ENCODE results near the gene ADAM15. TPM values are rescaled to one million over a fixed set of nuclear protein-coding genes. Genes with fewer than 3 reads are reported as not detected.

The ADAM15 gene
- polyA plus RNA-seq, 2 of the 4 experiments (the other 2 are of a cell fraction), result 25.6 to 33.0 TPM

- Histone ChIP-seq H3K9me3 (no peaks in the 10 kb centered on the region), H3K27ac (no peak overlapping the region), H3K4me2 (no peak overlapping the region), H3K4me3 (no peak overlapping the region), H3K4me1 (no peaks in the 10 kb centered on the region)
- POLR2A ChIA-PET, result no interaction called here
- no peak for ATAC-seq
- no peak for TF ChIP-seq FOSL2 (IDR thresholded peaks at IDR 0.05)
- TF ChIP-seq FOSL2 (CRISPR knock-in tag; IDR thresholded peaks at IDR 0.05), result no peak
- TF ChIP-seq CHD2 (IDR thresholded peaks at IDR 0.05; ENCODE audit: low read length, partially characterized antibody), result no peak
- no peak for TF ChIP-seq HOXB13 (CRISPR knock-in tag; IDR thresholded peaks at IDR 0.05; ENCODE audit: low read depth)
- TF ChIP-seq SREBF2 (IDR thresholded peaks at IDR 0.05), result no peak
- TF ChIP-seq RFX5 (IDR thresholded peaks at IDR 0.05), result no peak
- no peak for TF ChIP-seq MAZ (IDR thresholded peaks at IDR 0.05; ENCODE audit: borderline replicate concordance, low read depth, low read length)
- TF ChIP-seq PBX3 (IDR thresholded peaks at IDR 0.05), result no peak
- TF ChIP-seq, protein P1, sequence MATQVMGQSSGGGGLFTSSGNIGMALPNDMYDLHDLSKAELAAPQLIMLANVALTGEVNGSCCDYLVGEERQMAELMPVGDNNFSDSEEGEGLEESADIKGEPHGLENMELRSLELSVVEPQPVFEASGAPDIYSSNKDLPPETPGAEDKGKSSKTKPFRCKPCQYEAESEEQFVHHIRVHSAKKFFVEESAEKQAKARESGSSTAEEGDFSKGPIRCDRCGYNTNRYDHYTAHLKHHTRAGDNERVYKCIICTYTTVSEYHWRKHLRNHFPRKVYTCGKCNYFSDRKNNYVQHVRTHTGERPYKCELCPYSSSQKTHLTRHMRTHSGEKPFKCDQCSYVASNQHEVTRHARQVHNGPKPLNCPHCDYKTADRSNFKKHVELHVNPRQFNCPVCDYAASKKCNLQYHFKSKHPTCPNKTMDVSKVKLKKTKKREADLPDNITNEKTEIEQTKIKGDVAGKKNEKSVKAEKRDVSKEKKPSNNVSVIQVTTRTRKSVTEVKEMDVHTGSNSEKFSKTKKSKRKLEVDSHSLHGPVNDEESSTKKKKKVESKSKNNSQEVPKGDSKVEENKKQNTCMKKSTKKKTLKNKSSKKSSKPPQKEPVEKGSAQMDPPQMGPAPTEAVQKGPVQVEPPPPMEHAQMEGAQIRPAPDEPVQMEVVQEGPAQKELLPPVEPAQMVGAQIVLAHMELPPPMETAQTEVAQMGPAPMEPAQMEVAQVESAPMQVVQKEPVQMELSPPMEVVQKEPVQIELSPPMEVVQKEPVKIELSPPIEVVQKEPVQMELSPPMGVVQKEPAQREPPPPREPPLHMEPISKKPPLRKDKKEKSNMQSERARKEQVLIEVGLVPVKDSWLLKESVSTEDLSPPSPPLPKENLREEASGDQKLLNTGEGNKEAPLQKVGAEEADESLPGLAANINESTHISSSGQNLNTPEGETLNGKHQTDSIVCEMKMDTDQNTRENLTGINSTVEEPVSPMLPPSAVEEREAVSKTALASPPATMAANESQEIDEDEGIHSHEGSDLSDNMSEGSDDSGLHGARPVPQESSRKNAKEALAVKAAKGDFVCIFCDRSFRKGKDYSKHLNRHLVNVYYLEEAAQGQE (IDR thresholded peaks at IDR 0.05), result no peak
- TF ChIP-seq E2F6 (IDR thresholded peaks at IDR 0.05; ENCODE audit: borderline replicate concordance, low read depth), result no peak
- no peak for TF ChIP-seq GATA3 (IDR thresholded peaks at IDR 0.05; ENCODE audit: borderline replicate concordance)
- TF ChIP-seq JUNB (IDR thresholded peaks at IDR 0.05), result no peak
- no peak for TF ChIP-seq CHD4 (IDR thresholded peaks at IDR 0.05; ENCODE audit: borderline replicate concordance)
- no peak for TF ChIP-seq HDAC2 (IDR thresholded peaks at IDR 0.05)
- FAIRE-seq, result no peak
- WGBS (ENCODE audit: missing lambda C conversion rate), result 84% methylated on average over 9 of the region's 9 CpGs
- no peak for DNase-seq (ENCODE audit: low read depth in 1 of 2, low spot score in 1 of 2)
- CTCF ChIA-PET, result interaction anchor here (0.7 to 9.2 kb wide), 7 partner anchors 10 to 70 kb away, joined by 3 to 67 read pairs (median 5); partner anchors contain the start of gene KRTCAP2
These were observed 52.2 kb downstream of the ADAM15 start for GRCh38 chr1:155103325-155103724.

DNA sequence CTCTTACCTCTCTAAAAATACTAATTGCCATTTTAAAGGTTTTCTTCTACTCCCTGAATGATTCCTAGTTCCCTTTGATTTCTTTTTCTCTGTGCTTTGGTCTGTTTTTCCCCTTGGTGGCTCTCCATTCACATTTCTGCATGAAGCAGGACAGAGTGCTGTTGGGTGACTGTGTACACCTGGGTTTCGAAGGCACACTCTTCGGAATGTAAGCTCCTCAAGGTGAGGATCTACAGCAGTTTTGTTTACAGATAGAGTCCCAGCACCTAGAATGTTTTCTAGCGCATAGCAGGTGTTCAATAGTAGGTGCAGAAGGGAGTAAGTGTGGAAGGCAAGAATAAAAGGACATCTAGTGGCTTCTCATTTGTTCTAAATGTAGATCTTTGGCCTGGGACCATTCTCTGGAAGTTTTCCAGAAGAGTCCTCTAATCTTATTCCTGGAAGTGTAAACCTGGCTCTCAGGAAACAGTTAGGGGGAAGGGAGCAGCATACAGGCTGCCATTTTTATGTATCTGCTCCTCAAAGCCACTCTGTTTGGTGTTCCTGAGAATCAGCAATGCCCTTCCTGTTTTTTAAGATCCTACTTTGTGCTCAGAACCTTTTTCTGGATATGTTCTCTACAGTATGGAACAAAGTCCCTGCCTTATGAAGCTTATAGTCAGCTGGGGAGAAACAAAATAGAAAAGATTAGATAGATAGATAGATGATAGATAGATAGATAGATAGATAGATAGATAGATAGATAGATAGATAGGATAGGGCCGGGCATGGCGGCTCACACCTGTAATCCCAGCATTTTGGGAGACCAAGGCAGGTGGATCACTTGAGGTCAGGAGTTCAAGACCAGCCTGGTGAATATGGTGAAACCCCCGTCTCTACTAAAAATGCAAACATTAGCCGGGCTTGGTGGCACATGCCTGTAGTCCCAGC is 53.8 kb downstream of the ADAM15 start:
- FAIRE-seq (no peak), ATAC-seq (no peak; a peak in 1 of 6 replicates), DNase-seq (ENCODE audit: low read depth in 1 of 2, low spot score in 1 of 2) (no peak)
- Histone ChIP-seq H3K4me2 (no peak overlapping the region), H3K27ac (no peak overlapping the region), H3K4me1 (no peaks in the 10 kb centered on the region), H3K4me3 (no peak overlapping the region), H3K9me3 (no peaks in the 10 kb centered on the region)
- TF ChIP-seq MAX (IDR thresholded peaks at IDR 0.05), result no peak
- TF ChIP-seq FOSB (CRISPR knock-in tag; IDR thresholded peaks at IDR 0.05), result no peak
- no peak for TF ChIP-seq HOXB13 (CRISPR knock-in tag; IDR thresholded peaks at IDR 0.05; ENCODE audit: low read depth)
- no peak for TF ChIP-seq ZNF302 (CRISPR knock-in tag; IDR thresholded peaks at IDR 0.05)
- TF ChIP-seq CHD4 (IDR thresholded peaks at IDR 0.05; ENCODE audit: borderline replicate concordance), result no peak
- TF ChIP-seq PHF8 (IDR thresholded peaks at IDR 0.05; ENCODE audit: borderline replicate concordance, low read depth), result no peak
- no peak for TF ChIP-seq NFE2L2 (conservative IDR thresholded peaks at IDR 0.05; ENCODE audit: low read length)
- TF ChIP-seq HDAC2 (IDR thresholded peaks at IDR 0.05), result no peak
- no peak for TF ChIP-seq RAD21 (conservative IDR thresholded peaks at IDR 0.05 in 1 of 2, IDR thresholded peaks at IDR 0.05 in 1 of 2)
- no peak for TF ChIP-seq NR3C1 (IDR thresholded peaks at IDR 0.05)
- ChIA-PET CTCF (interaction anchor here (1.1 to 9.2 kb wide), 4 partner anchors 8 to 63 kb away, joined by 5 to 67 read pairs (median 36); no protein-coding TSS in a partner anchor), POLR2A (interaction anchor here (0.7 kb wide), 1 partner anchor 42 kb away, joined by 3 read pairs; no protein-coding TSS in a partner anchor)
- WGBS (ENCODE audit: missing lambda C conversion rate), result 80% methylated on average over 7 of the region's 7 CpGs

Measured in A549 (cell line).